ENCODE data around the gene NF2.
"Not testable (repeated sequence)": the region's sequence is repeated elsewhere in the genome, so short reads cannot be mapped to it uniquely, and the experiment has no call there.

NF2 gene

DNA sequence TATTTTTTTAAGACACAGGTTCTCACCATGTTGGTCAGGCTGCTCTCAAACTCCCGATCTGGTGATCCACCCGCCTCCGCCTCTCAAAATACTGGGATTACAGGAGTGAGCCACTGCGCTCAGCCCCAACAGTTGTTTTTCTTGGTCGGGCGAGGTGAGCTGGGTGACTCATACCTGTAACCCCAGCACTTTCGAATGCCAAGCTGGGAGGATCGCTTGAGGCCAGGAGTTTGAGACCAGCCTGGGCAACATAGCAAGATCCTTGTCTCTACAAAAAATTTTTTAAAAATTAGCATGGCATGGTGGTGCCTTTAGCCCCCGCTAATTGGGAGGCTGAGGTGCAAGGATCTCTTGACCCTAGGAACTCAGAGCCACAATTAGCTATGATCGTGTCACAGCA lies 7.0 kb upstream of the NF2 start:
- DNase-seq (ENCODE audit: low read depth) = no peak

DNA sequence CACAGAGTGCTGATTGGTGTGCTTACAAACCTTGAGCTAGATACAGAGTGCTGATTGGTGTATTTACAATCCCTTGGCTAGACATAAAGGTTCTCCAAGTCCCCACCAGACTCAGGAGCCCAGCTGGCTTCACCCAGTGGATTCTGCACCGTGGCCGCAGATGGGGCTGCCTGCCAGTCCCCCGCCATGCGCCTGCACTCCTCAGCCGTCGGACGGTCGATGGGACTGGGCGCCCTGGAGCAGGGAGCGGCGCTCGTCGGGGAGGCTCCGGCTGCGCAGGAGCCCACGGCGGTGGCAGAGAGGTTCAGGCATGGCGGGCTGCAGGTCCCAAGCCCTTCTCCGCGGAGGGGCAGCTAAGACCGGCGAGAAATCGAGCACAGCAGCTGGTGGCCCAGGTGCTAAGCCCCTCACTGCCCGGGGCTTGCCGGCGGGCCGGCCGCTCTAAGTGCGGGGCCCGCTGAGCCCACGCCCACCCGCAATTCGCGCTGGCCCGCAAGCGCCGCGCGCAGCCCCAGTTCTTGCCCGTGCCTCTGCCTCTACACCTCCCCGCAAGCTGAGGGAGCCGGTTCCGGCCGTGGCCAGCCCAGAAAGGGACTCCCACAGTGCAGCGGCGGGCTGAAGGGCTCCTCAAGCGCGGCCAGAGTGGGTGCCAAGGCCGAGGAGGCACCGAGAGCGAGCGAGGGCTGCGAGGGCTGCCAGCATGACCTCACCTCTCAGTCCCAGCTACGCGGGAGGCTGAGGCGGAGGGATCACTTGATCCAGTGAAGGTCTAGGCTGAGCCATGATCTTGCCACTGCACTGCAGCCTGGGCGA lies 5.4 kb upstream of the NF2 start:
- not testable (repeated sequence) for DNase-seq (ENCODE audit: low read depth)

DNA sequence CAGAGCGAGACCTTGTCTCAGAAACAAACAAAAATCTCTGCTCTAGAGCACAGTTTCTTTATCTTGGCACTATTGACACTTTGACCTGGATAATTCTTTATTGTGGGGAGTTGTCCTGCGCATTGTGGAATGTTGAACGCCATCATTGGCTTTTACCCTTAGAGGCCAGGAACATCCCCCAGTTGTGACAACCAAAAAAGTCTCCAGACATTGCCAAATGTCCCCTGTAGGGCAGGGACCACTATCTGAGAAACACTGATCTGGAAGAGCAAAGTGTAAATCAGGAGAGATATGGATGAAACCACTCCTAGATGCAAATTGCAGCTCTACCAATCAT lies 4.8 kb upstream of the NF2 start:
- no peak for DNase-seq (ENCODE audit: low read depth)

GRCh38 chr22:29604076-29604360 lies 585 bp downstream of the NF2 start:
- no peak for DNase-seq (ENCODE audit: low read depth)

DNA sequence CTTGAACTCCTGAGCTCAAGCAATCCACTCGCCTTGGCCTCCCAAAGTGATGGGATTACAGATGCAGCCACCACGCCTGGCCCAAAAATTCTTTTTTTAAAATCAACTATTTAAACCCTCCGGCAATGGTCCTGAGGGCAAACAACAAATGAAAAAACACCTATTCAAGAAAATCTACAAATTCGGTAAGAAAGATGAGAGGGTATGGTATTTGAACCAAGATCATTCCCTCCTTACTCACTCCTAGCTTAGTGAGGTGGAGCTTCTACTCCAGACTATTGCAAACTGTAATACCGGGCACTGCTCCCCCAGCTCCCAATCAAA lies 2.1 kb downstream of the NF2 start:
- DNase-seq (ENCODE audit: low read depth) = no peak

DNA sequence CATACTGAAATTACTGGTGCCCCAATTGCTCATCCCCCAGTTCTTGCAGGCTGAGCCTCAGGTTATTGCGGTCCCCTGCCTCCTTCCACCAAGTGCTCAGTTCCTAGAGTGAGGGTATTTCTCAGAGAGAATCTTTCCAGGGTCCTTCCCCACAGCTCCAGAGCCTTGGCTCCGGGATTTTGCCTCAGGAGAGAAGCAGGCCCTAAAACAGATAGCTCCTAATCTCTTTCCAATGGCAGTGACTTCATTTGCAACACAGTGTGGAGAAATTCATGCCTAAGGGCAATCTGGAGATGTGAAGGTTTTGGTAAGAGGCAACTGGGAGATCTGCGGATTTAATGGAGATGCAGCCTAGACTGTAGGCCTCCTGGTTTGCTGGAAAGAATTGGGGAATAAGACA lies 2.9 kb downstream of the NF2 start:
- DNase-seq (ENCODE audit: low read depth) = no peak

- no peak for DNase-seq (ENCODE audit: low read depth)
Measured at GRCh38 chr22:29607426-29607825, 4.0 kb downstream of the NF2 start.

DNA sequence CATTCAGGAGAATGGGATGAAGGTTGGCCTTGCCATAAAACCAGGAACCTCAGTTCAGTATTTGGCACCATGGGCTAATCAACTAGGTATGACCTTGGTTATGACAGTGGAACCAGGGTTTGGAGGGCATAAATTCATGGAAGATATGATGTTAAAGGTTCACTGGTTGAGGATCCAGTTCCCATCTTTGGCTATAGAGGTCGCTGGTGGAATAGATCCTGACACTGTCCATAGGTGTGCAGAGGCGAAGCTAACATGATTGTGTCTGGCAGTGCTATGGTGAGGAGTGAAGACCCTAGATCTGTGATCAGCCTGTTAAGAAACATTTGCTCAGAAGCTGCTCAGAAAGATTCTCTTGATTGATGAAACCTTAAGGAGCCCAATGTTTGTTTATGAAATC lies 5.7 kb downstream of the NF2 start:
- DNase-seq (ENCODE audit: low read depth) = no peak

DNA sequence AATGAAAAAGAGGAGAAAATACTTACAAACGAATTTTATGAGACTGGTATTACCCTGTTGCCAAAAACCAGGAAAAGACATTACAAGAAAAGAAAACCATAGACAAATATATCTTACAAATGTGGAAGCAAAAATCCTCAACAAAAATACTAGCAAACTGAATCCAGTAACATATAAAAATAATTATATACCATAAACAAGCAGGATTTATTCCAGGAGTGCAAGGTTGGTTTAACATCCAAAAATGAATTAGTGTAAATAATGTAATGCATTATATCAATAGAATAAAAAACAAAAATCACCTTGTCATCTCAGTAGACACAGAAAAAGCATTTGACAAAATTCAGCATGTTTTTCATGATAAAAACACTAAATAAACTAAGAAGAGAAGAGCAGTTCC lies 7.3 kb downstream of the NF2 start:
- no peak for DNase-seq (ENCODE audit: low read depth)

DNA sequence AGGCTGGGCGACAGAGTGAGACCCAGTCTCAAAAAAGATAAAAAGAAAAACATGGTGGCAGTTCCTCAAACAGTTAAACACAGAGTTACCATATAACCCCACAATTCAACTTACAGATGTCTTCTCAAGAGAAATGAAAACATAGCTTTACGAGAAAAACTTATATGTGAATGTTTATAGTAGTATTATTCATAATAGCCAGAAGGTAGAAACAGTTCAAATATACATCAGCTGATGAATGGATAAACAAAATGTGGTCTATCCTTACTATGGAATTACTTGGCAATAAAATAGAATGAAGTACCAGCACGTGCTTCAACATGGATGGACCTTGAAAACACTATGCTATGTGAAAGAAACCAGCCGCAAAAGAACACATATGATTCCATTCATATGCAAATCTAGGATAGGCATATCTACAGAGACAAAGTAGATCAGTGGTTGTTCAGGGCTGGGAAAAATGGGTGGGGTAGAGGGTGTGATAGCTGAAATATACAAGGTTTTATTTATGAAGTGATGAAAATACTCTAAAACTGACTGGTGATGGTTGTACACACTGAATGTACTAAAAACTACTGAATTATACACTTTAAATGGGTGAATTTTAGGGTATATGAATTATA lies 12.4 kb downstream of the NF2 start:
- DNase-seq (ENCODE audit: low read depth) = no peak

GRCh38 chr22:29617922-29618629 lies 14.6 kb downstream of the NF2 start:
- DNase-seq (ENCODE audit: low read depth) = no peak

DNA sequence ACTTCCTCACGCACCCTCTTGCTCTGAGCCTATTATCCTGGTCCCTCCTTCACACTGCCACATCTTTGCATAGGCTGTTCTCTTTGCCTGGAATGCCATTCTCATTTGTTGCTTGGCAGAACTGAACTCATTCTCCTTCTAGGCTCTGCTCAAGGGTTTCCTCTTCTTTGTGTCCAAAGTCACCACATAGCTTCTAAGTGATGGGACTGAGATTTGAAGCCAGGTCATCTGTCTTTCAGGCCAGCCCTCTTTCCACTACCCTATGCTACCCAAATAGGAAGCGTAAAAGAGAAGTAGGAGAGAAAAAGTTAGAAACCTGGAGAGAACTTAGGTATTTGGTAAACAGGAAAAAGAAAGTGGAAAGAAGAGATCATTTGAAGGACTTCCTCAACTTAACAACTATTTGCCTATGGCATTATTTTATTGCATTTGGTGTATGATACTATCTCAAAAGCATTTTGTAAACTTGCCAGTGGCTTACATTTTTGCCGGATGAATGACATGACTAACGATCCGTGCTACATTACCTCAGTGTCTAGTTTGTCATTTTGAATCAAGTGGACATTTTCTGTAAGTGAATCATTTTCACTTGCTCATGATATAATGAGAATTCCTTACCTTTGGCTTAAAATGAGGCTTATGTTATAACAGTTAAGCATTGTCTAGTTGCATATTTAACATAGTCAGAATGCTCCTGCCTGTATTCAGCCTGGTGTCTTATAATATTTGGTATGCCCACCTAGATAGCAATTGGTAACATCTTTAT lies 18.5 kb downstream of the NF2 start:
- DNase-seq (ENCODE audit: low read depth) = no peak

- no peak for DNase-seq (ENCODE audit: low read depth)
Measured at GRCh38 chr22:29623059-29623458, 19.6 kb downstream of the NF2 start.

GRCh38 chr22:29623553-29624169 lies 20.2 kb downstream of the NF2 start:
- DNase-seq (ENCODE audit: low read depth) = no peak

GRCh38 chr22:29625090-29625825 lies 21.8 kb downstream of the NF2 start:
- DNase-seq (ENCODE audit: low read depth) = no peak

DNA sequence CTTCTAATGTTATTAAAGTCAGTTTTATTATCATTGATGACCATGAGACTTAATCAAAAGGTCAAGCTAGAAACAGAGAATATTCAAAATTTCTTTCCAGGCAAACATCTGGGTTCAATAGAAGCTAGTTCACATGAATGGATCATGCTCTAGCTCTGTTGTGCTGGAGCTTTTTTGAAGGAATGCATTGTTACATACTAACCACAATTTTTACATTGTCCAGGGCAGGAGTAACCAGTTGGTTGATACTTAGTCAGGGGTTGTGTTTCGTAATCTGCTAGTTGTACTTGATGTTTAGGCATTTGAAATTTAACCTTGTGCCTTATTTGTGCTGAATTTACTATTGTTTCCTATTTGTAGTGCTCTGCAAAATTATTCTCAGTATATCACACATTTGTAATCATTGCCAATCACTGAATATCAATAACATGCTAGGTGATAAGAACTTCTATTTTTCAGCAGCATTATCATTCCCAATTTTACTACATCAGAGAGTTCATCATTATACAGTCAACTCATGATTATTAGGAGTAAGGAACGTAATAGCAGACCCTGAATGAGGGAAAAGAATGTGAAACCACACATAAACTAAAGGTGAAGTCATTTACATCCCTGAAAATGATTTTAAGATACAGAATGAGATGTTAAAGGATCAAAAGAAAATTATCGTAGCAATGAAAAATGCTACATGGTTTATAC lies 23.2 kb downstream of the NF2 start:
- no peak for DNase-seq (ENCODE audit: low read depth)

GRCh38 chr22:29627196-29627535 lies 23.7 kb downstream of the NF2 start:
- DNase-seq (ENCODE audit: low read depth) = no peak

DNA sequence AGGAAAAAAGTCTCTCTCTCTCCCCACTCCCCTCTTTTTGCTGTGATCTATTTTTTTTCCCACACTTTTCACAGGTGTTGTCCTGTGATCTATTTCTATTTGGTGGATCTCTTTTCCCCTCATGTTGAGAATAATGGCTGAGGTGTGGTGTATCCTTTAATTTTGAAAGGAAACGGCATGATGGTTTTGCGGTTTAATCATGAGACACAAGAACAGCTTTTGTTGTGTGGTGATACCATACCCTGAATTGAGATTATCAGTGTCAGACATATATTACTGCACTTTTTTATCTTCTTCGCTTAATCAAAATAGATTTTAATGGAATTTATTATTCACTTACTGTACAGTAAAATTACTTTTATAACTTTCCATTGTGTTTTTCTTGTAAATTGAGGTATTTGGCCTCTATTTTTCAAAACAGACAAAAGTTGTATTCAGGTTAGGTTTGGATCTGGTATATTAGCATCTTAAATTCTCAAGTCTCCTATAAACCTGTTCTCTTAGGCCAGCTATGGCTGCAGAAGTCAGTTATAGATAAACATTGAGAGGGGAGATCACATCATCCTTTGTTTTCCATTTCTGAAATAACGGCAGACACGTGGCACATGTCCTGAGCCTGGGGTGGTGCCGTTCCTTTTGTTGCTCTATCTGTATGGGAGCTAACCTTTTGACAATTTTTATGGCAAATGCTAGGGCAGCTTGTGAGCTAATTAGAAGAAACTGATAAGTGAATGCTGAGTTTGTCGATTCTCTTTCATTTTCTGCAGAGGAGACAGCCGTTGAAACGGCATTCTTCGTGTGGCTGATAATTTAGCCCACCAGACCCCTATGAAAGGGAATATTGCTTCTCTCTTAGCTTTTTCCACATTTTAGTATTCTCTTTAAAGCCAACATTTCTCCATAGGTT lies 25.8 kb downstream of the NF2 start:
- no peak for DNase-seq (ENCODE audit: low read depth)

GRCh38 chr22:29629903-29630516 lies 26.6 kb downstream of the NF2 start:
- DNase-seq (ENCODE audit: low read depth) = no peak

- no peak for DNase-seq (ENCODE audit: low read depth)
Measured at GRCh38 chr22:29630987-29631386, 27.6 kb downstream of the NF2 start.

Data from activated T-cell treated with anti-CD3 and anti-CD28 coated beads for 48 hours (primary cell).